ENCODE data around the gene TLX1.

- TF ChIP-seq ZNF501 (tag by site-specific recombination; IDR thresholded peaks at IDR 0.05) (no peak), ZBTB1 (tag by site-specific recombination; IDR thresholded peaks at IDR 0.05) (no peak), ZNF433 (tag by site-specific recombination; IDR thresholded peaks at IDR 0.05; ENCODE audit: low read depth) (no peak), ZNF426 (tag by site-specific recombination; IDR thresholded peaks at IDR 0.05) (no peak), REST (tag by site-specific recombination; IDR thresholded peaks at IDR 0.05) (no peak), ZNF26 (tag by site-specific recombination; IDR thresholded peaks at IDR 0.05) (no peak), ZEB2 (tag by site-specific recombination; IDR thresholded peaks at IDR 0.05) (no peak), ZSCAN30 (tag by site-specific recombination; IDR thresholded peaks at IDR 0.05) (no peak), ZNF121 (tag by site-specific recombination; IDR thresholded peaks at IDR 0.05) (no peak)
- TF ChIP-seq, protein P1, sequence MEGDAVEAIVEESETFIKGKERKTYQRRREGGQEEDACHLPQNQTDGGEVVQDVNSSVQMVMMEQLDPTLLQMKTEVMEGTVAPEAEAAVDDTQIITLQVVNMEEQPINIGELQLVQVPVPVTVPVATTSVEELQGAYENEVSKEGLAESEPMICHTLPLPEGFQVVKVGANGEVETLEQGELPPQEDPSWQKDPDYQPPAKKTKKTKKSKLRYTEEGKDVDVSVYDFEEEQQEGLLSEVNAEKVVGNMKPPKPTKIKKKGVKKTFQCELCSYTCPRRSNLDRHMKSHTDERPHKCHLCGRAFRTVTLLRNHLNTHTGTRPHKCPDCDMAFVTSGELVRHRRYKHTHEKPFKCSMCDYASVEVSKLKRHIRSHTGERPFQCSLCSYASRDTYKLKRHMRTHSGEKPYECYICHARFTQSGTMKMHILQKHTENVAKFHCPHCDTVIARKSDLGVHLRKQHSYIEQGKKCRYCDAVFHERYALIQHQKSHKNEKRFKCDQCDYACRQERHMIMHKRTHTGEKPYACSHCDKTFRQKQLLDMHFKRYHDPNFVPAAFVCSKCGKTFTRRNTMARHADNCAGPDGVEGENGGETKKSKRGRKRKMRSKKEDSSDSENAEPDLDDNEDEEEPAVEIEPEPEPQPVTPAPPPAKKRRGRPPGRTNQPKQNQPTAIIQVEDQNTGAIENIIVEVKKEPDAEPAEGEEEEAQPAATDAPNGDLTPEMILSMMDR (tag by site-specific recombination; IDR thresholded peaks at IDR 0.05), result no peak
These were observed 13.0 kb downstream of the TLX1 start for GRCh38 chr10:101144053-101144452.
